Anterior cingulate cortex (tissue), 58 donors: ENCODE results near the gene ANKRD24.
"Not testable (repeated sequence)": the region's sequence is repeated elsewhere in the genome, so short reads cannot be mapped to it uniquely, and the experiment has no call there.

ENCODE experiments used
- DNase-seq, 58 donors: peaks; one replicate each; lab custom pipeline; 2025; lab: John Stamatoyannopoulos, UW

Gene ANKRD24

GRCh38 chr19:4182084-4182810 is at the start of gene ANKRD24, which contains the start of gene SIRT6:
Gene ANKRD24, plus strand, starts transcription at chr19:4182689. Its CDS starts 3,737 bp downstream, at chr19:4186426.
Gene SIRT6, minus strand, starts transcription at chr19:4182563. Its CDS starts 24 bp downstream, at chr19:4182539.
- DNase-seq, result peak; percentile 56 to 97 (median 91)

- DNase-seq, result no peak
Observed at GRCh38 chr19:4134351-4134750, 48.1 kb upstream of the ANKRD24 start.

GRCh38 chr19:4135386-4135785 is 47.1 kb upstream of the ANKRD24 start:
- DNase-seq, result not testable (repeated sequence)

GRCh38 chr19:4136680-4137088 is 45.8 kb upstream of the ANKRD24 start:
- DNase-seq, result no peak

- no peak for DNase-seq
Observed at GRCh38 chr19:4138445-4138844, 44.0 kb upstream of the ANKRD24 start.

- DNase-seq, result peak in 42 of 58 donors; percentile 2 to 75 (median 24)
Observed at GRCh38 chr19:4139614-4140236, 42.8 kb upstream of the ANKRD24 start.

GRCh38 chr19:4140237-4140711 is 42.2 kb upstream of the ANKRD24 start:
- DNase-seq, result peak in 11 of 58 donors; percentile 3 to 33 (median 12)

GRCh38 chr19:4142916-4143315 is 39.6 kb upstream of the ANKRD24 start:
- DNase-seq, result not testable (repeated sequence)

- DNase-seq, result no peak
Observed at GRCh38 chr19:4144666-4145249, 37.7 kb upstream of the ANKRD24 start.

GRCh38 chr19:4149518-4150288 is 32.8 kb upstream of the ANKRD24 start:
- DNase-seq, result no peak

GRCh38 chr19:4151623-4152022 is 30.9 kb upstream of the ANKRD24 start:
- DNase-seq, result no peak

- DNase-seq, result no peak
Observed at GRCh38 chr19:4152241-4152998, 30.1 kb upstream of the ANKRD24 start.

GRCh38 chr19:4154571-4155312 is 27.7 kb upstream of the ANKRD24 start:
- no peak for DNase-seq

GRCh38 chr19:4157164-4157563 is 25.3 kb upstream of the ANKRD24 start:
- no peak for DNase-seq

GRCh38 chr19:4157971-4158370 is 24.5 kb upstream of the ANKRD24 start:
- DNase-seq, result not testable (repeated sequence)

- DNase-seq, result no peak
Observed at GRCh38 chr19:4161415-4162077, 20.9 kb upstream of the ANKRD24 start.

GRCh38 chr19:4164262-4164661 is 18.2 kb upstream of the ANKRD24 start:
- DNase-seq, result no peak

GRCh38 chr19:4171676-4172075 is 10.8 kb upstream of the ANKRD24 start:
- DNase-seq, result no peak
